Epithelial cell of alveolus of lung (primary cell): ENCODE results near the gene ARID3B. TPM values are rescaled to one million over a fixed set of nuclear protein-coding genes. Genes with fewer than 3 reads are reported as not detected.

Experiments used
- total RNA-seq: library from RNA; depleted of rRNA; stranded (reverse); fragments of >200 nt; gene quantifications from 2 replicates; pipeline ENCODE4 v1.2.1, GENCODE V29; 2015

ARID3B gene
- 0.72 and 3.9 TPM in 2 replicates for total RNA-seq

GRCh38 chr15:74540761-74541493 is at the start of gene ARID3B:
ARID3B (plus strand) TSS chr15:74541220; CDS start chr15:74543937, 2,717 bp downstream.

GRCh38 chr15:74615508-74616365 is 74.7 kb downstream of the ARID3B start, which contains the start of gene CLK3:
CLK3 (plus strand) TSS chr15:74615836; CDS start chr15:74619197, 3,361 bp downstream.

Other genes starting within 250 kb of the ARID3B start
- gene CYP11A1, start 173.6 kb upstream of the ARID3B start, total RNA-seq, result 0.13 TPM in 1 of 2 replicates, not detected in the other
- 1.0 and 33.2 TPM in 2 replicates for gene SEMA7A, start 107.3 kb upstream of the ARID3B start, total RNA-seq
- gene UBL7, start 80.1 kb upstream of the ARID3B start, total RNA-seq, result 81.8 and 91.3 TPM in 2 replicates
- 51.1 and 110 TPM in 2 replicates for gene CLK3, start 74.6 kb downstream of the ARID3B start, total RNA-seq
- 10.7 and 16.3 TPM in 2 replicates for gene EDC3, start 154.8 kb downstream of the ARID3B start, total RNA-seq
- 0.13 and 0.48 TPM in 2 replicates for gene CYP1A1, start 184.3 kb downstream of the ARID3B start, total RNA-seq
- gene CYP1A2, start 207.6 kb downstream of the ARID3B start, total RNA-seq, result not detected in 2 replicates
- gene CSK, start 240.9 kb downstream of the ARID3B start, total RNA-seq, result 25.9 and 28.7 TPM in 2 replicates